Keratinocyte (primary cell): Measurements from ENCODE around the gene MT4. TPM values are rescaled to one million over a fixed set of nuclear protein-coding genes. Genes with fewer than 3 reads are reported as not detected.

Experiments used
- DNase-seq: peaks from one replicate; pipeline ENCODE4 v3.0.0-alpha.2; 2011; ENCODE audit warnings: low read depth, missing footprints, low spot score
- FAIRE-seq: peaks from 2 replicates; lab custom pipeline; 2011; peaks lifted over from hg19 to GRCh38; lab: Jason Lieb, UNC
- H2AFZ ChIP-seq: 2 replicates; pipeline ENCODE4 v1.6.0; 2012; ENCODE audit warnings: low read length, control low read depth, inconsistent platforms; ENCODE audit not compliant: control insufficient read depth
- H3K27ac ChIP-seq: 2 replicates; pipeline ENCODE4 v1.5.1; 2011; ENCODE audit warnings: low read length; ENCODE audit not compliant: control insufficient read depth, insufficient read depth
- H3K27me3 ChIP-seq: 3 replicates; pipeline ENCODE4 v1.6.0; 2011; ENCODE audit warnings: low read length; ENCODE audit not compliant: control insufficient read depth, insufficient read depth; ENCODE audit errors: extremely low read depth
- H3K36me3 ChIP-seq, 2 experiments: 2 replicates in 1 of 2; 3 replicates in 1 of 2; pipeline ENCODE4 v1.5.1; 2011; ENCODE audit warnings: low read length in 2 of 2, mild to moderate bottlenecking in 1 of 2; ENCODE audit not compliant: control insufficient read depth in 2 of 2, insufficient read depth in 2 of 2; ENCODE audit errors: extremely low read depth in 1 of 2
- H3K4me1 ChIP-seq: 3 replicates; pipeline ENCODE4 v1.5.1; 2011; ENCODE audit warnings: low read length; ENCODE audit not compliant: control insufficient read depth, insufficient read depth; ENCODE audit errors: extremely low read depth
- H3K4me2 ChIP-seq: 3 replicates; pipeline ENCODE4 v1.6.0; 2011; ENCODE audit warnings: low read depth, low read length; ENCODE audit not compliant: control insufficient read depth, insufficient read depth; ENCODE audit errors: extremely low read depth
- H3K4me3 ChIP-seq, 3 experiments: fragments of 200-600 bp in 1 of 3; sonication (generic) in 1 of 3; 2 replicates in 2 of 3; 3 replicates in 1 of 3; pipeline ENCODE4 v1.5.1; 2011 to 2016; ENCODE audit warnings: low read length in 3 of 3, mild to moderate bottlenecking in 3 of 3, control low read depth in 2 of 3, inconsistent platforms in 1 of 3, low read depth in 1 of 3, mixed read lengths in 1 of 3, mixed run types in 1 of 3, moderate library complexity in 1 of 3; ENCODE audit not compliant: control insufficient read depth in 2 of 3, insufficient read depth in 2 of 3; ENCODE audit errors: extremely low read depth in 1 of 3
- H3K79me2 ChIP-seq: 2 replicates; pipeline ENCODE4 v1.6.0; 2012; ENCODE audit warnings: low read length; ENCODE audit not compliant: control insufficient read depth, insufficient read depth
- H3K9ac ChIP-seq: 3 replicates; pipeline ENCODE4 v1.6.0; 2011; ENCODE audit warnings: low read length; ENCODE audit not compliant: control insufficient read depth, insufficient read depth; ENCODE audit errors: extremely low read depth
- H3K9me1 ChIP-seq: 3 replicates; pipeline ENCODE4 v1.6.0; 2011; ENCODE audit warnings: low read length; ENCODE audit not compliant: control insufficient read depth, insufficient read depth; ENCODE audit errors: extremely low read depth
- H3K9me3 ChIP-seq: 2 replicates; pipeline ENCODE4 v1.5.1; 2012; ENCODE audit warnings: low read depth, low read length; ENCODE audit not compliant: control insufficient read depth
- H4K20me1 ChIP-seq: 3 replicates; pipeline ENCODE4 v1.6.0; 2011; ENCODE audit warnings: low read length; ENCODE audit not compliant: control insufficient read depth, insufficient read depth; ENCODE audit errors: extremely low read depth
- EZH2 ChIP-seq: IDR thresholded peaks from one replicate; pipeline ENCODE4 v1.6.1; 2012; ENCODE audit warnings: inconsistent platforms, mild to moderate bottlenecking, low read length, moderate library complexity
- dilution Hi-C: fragments of 300-500 bp; cut with MboI; formaldehyde crosslinking; loops from one replicate; pipeline ENCODE4 v1.7.0; 2020; ENCODE audit warnings: low sequenced_read_pairs; ENCODE audit not compliant: extremely low pct_ligation_motif_present
- polyA plus RNA-seq, 5 experiments: library from polyadenylated mRNA; depleted of rRNA in 3 of 5; stranded (reverse) in 3 of 5; stranded (forward) in 1 of 5; unstranded in 1 of 5; fragments of >200 nt; gene quantifications; 1 replicate in 1 of 5; 2 replicates in 3 of 5; 3 replicates in 1 of 5; pipeline versions ENCODE4 v1.2.1 to v1.2.3, GENCODE V29; 2011 to 2012; ENCODE audit warnings: missing spikeins in 2 of 5, low read depth in 1 of 5, low replicate concordance in 1 of 5
- TF ChIP-seq, protein P1 (sequence below), 3 experiments: IDR thresholded peaks in 1 of 3; conservative IDR thresholded peaks in 1 of 3; optimal IDR thresholded peaks in 1 of 3; 2 replicates in 2 of 3; 3 replicates in 1 of 3; pipeline versions ENCODE3 to v1.5.1; 2011; ENCODE audit warnings: low read length in 3 of 3, mild to moderate bottlenecking in 3 of 3, moderate library complexity in 2 of 3, control low read depth in 1 of 3, inconsistent platforms in 1 of 3; ENCODE audit not compliant: insufficient read depth in 2 of 3; ENCODE audit errors: extremely low read depth in 1 of 3

MT4 gene
- polyA plus RNA-seq, 1 donor (not counting 4 experiments of a cell fraction or from before 2014, with no cell fraction given): 0.77 TPM

DNA sequence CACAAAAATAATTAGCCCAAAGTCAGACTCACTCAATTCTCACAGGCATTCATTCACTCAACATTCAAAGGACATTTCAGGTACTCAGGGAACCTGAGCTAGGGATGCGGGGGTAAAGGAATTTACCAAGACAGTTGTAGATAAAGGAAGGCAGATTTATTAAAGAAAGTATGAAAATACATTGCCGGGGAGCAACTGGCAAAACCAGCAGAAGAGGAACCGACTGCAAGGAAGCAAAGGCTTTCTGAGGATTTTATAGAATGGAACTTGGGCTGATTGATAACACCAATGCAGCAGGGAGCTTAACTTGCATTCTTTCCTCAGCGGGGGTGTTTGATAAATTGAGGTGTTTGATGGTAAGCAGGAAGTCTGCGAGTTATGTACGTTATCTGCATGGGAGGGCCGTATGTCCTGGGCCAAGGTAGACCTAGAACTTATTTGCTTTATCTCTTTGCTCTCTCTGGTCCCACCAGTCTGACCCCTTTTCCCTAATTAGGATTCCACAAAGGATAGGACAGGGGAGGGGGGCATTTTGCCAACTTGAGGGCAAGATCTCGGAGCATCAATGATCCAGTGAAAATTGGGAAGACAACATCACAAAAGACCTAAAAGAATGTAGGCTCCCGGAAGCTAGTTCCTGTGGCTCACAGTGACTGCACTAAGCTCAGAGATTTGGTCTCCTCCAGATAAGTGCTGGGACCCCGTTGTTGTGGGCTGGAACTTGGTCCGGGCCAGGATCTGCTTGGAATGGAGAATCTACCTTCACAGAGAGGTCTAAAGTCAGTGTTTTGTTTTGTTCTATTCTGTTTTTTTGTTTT, 18.7 kb downstream of the MT4 start:
- FAIRE-seq (no peak), DNase-seq (no peak)
- H2AFZ ChIP-seq: no peak overlapping the region
- TF ChIP-seq, protein P1, sequence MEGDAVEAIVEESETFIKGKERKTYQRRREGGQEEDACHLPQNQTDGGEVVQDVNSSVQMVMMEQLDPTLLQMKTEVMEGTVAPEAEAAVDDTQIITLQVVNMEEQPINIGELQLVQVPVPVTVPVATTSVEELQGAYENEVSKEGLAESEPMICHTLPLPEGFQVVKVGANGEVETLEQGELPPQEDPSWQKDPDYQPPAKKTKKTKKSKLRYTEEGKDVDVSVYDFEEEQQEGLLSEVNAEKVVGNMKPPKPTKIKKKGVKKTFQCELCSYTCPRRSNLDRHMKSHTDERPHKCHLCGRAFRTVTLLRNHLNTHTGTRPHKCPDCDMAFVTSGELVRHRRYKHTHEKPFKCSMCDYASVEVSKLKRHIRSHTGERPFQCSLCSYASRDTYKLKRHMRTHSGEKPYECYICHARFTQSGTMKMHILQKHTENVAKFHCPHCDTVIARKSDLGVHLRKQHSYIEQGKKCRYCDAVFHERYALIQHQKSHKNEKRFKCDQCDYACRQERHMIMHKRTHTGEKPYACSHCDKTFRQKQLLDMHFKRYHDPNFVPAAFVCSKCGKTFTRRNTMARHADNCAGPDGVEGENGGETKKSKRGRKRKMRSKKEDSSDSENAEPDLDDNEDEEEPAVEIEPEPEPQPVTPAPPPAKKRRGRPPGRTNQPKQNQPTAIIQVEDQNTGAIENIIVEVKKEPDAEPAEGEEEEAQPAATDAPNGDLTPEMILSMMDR (optimal IDR thresholded peaks at IDR 0.05 in 1 of 3, IDR thresholded peaks at IDR 0.05 in 1 of 3, conservative IDR thresholded peaks at IDR 0.05 in 1 of 3; ENCODE audit: extremely low read depth in 1 of 3, insufficient read depth in 2 of 3, low read length in 3 of 3): no peak
- TF ChIP-seq EZH2: no peak
- H3K4me1 ChIP-seq: no peaks in the 10 kb centered on the region
- no peaks in the 10 kb centered on the region for H3K9me1 ChIP-seq
- H3K27ac ChIP-seq: no peak overlapping the region
- no peaks in the 10 kb centered on the region for H3K79me2 ChIP-seq
- dilution Hi-C loops: no loop called here
- H3K4me2 ChIP-seq: no peak overlapping the region
- no peaks in the 10 kb centered on the region for H3K9me3 ChIP-seq
- H3K4me3 ChIP-seq: no peak overlapping the region
- H3K27me3 ChIP-seq: peaks cover 13% of the 10 kb centered on the region
- no peaks in the 10 kb centered on the region for H4K20me1 ChIP-seq
- no peaks in the 10 kb centered on the region for H3K36me3 ChIP-seq
- H3K9ac ChIP-seq: no peak overlapping the region

DNA sequence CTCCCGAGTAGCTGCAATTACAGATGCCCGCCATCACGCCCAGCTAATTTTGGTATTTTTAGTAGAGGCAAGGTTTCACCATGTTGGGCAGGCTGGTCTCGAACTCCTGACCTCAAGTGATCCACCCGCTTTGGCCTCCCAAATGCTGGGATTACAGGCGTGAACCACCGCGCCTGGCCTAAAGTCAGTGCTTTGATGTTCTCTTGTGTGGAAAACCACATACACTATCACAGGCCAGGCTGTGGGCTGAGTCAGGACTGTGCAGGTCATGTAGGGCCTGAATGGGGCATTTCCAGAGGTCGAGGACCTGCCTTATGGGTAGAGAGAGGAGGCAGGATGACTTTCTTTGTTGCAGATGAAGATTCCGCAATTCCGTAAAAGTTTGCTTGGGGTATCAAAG, 19.4 kb downstream of the MT4 start:
- Histone ChIP-seq H3K4me1 (no peaks in the 10 kb centered on the region), H3K27me3 (peaks cover 20% of the 10 kb centered on the region), H3K36me3 (no peaks in the 10 kb centered on the region), H3K9me3 (no peaks in the 10 kb centered on the region), H4K20me1 (no peaks in the 10 kb centered on the region), H3K9ac (no peak overlapping the region), H3K79me2 (no peaks in the 10 kb centered on the region), H3K9me1 (no peaks in the 10 kb centered on the region), H3K27ac (no peak overlapping the region), H2AFZ (no peak overlapping the region), H3K4me3 (no peak overlapping the region), H3K4me2 (no peak overlapping the region)
- dilution Hi-C loops: no loop called here
- no peak for DNase-seq
- no peak for FAIRE-seq
- TF ChIP-seq EZH2: no peak
- TF ChIP-seq, protein P1 (optimal IDR thresholded peaks at IDR 0.05 in 1 of 3, IDR thresholded peaks at IDR 0.05 in 1 of 3, conservative IDR thresholded peaks at IDR 0.05 in 1 of 3; ENCODE audit: extremely low read depth in 1 of 3, insufficient read depth in 2 of 3, low read length in 3 of 3): no peak
